NCI-H524 treated with DMSO at 0.1 percent for 48 hours (cell line): ENCODE data around the gene ACACA.
"Not testable (repeated sequence)": the region's sequence is repeated elsewhere in the genome, so short reads cannot be mapped to it uniquely, and the experiment has no call there.

ENCODE experiments used
- DNase-seq: peaks from one replicate; lab custom pipeline; 2025; lab: John Stamatoyannopoulos, UW

Gene ACACA

DNA sequence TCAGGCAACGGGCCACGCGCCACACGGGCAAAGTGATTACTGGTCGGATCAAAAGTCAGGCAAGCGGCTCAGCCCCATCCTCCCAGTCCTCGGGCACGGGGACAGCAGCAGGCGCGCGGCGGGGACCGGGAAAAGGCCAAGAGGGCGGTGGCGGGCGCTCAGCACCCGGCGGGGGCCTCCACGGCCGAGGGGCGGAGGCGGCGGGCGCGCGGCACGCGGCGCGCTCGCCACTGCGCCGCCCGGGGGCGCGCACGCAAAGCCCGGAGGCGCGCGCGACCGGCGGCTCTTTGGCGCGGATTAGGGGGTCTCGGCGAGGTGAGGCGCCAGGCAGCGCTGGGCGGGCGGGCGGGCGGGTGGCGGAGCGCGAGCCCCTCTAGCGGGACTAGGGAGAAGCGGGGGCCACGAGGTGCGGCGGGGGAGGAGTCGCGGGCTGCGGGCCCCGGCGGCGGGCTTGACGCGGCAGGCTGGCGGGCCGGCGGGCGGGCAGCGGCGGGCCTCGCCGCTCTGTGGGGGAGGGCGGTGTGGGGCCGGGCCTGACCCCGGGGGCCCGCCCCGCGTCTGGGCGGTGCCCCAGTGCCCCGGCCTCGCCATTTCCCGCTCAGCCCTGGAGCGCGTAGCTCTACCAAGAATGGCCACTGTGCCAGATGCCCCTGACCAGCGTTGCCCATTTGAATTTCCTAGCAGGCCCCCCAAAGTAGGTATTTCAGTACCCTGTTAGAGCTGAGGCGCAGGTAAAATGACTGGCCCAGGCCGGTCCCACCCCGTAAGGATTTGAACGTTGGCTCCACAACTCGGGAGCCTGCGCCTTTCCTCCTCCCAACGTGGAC lies at the start of gene ACACA, which contains the start of gene TADA2A:
Gene ACACA (minus strand): TSS at position 202 of the 827 bp plus-strand sequence. CDS start 537 bp downstream, outside the sequence.
Gene TADA2A (plus strand): TSS at position 252 of the 827 bp plus-strand sequence. CDS start 4,480 bp downstream, outside the sequence.
- DNase-seq: no peak

DNA sequence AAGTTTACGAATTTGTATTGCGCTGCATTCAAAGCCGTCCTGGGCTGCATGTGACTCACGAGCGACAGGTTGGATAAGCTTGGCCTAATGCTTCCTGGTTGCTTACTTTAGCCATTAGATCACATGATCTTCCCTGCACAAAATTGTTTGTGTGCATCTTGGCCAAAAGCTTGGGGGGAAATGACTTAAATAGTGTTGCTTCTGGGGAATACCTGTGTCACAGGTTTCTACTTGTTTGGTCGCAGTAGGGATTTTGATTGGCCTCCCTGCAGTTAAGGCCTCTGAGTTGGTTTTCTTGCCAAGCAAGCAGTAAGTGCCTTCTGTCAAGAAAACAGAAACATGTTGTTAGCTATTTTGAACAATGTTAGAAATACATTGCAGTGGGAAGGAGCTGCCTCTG lies 43.5 kb upstream of the ACACA start:
- no peak for DNase-seq

DNA sequence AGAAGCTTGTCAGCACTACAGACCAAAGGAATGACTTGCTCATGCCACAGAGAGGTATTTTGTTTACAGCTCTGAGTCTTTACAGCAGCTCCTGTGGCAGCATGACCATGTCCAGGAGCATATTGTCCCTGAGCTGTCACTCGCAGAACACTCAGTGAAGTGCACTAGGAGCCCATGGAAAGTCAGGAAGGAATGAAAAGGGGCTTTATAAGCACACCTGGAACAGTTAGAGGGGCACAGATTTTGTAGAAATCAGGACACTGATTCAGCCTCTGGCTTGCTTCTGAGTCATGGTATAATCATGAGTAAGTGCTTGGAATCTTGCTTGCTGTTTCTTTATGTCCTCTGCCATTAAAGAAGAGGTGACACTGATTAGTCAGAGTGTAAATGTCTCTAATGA lies 41.0 kb upstream of the ACACA start:
- no peak for DNase-seq

GRCh38 chr17:37446027-37446426 lies 39.4 kb upstream of the ACACA start:
- no peak for DNase-seq

DNA sequence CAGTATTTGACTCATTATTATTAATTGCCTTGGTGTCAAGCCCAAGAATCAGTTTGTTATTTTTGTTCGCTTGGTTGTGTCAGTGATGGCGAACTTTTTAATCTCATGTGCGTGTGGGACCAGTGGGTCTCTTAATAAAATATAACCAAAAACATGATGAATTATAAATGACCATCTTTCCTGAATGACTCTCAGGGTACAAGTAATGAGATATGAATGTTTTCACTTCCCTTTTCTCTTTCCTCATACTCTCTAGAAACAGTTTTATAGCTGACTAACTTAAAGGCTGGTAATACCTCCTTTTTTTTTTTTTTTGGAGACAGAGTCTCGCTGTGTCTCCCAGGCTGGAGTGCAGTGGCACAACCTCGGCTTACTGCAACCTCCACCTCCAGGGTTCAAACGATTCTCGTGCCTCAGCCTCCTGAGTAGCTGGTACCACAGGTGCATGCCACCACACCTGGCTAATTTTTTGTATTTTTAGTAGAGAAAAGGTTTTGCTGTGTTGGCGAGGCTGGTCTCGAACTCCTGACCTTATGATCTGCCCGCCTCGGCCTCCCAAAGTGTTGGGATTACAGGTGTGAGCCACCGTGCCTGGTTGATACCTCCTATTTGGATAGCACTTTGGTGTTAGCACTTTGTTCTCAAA lies 34.9 kb upstream of the ACACA start:
- not testable (repeated sequence) for DNase-seq

DNA sequence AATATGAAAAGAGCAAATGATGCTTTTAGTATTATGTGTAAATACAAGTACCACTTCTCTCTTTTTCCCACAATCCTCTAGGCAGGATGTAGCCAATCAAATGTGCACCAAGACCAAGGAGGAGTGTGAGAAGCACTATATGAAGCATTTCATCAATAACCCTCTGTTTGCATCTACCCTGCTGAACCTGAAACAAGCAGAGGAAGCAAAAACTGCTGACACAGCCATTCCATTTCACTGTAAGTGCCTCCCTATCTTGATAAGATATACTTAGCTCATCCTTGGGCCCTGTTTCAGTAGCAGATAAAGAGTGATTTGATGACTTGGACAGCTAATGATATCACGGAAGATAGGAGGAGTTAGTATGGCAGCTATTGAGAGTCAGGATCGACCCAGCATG lies 33.8 kb upstream of the ACACA start:
- no peak for DNase-seq

- no peak for DNase-seq
These were observed 31.5 kb upstream of the ACACA start for GRCh38 chr17:37438141-37438540.

- DNase-seq: no peak
These were observed 26.0 kb upstream of the ACACA start for GRCh38 chr17:37432671-37433070.

- DNase-seq: no peak
These were observed 23.5 kb upstream of the ACACA start for GRCh38 chr17:37430051-37430627.

- no peak for DNase-seq
These were observed 22.8 kb upstream of the ACACA start for GRCh38 chr17:37429453-37429852.

DNA sequence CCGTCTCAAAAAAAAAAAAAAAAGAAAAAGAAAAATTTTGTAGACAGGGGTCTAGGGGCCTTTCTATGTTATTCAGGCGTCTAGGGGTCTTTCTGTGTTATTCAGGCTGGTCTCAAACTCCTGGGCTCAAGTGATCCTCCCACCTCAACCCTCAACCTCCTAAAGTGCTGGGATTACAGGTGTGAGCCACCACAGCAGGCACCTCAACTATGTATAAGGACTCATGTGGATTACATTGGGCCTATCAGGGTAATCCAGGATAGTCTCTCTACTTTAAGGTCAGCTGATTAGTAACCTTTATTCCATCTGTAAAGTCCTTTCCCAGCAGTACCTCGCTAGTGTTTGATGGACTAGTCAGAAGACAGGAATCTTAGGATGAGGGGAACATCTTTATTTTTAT lies 22.4 kb upstream of the ACACA start:
- DNase-seq: no peak

DNA sequence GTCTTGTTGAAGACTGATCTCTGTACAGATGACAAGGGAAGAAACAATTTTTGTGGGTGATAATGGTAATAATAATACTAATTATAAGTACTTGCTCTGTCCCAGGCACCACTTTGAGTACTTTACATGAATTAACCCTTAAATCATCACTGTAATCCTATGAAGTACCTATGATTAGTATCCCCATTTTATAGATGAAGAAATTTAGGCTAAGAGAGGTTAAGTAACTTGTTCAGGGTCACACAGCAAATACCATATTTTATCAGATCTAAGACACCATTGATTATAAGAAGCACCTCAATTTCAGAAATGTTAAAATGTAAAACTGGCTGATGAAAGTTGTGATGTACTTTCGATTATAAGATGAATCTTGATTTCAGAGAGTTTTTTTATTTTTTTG lies 18.6 kb upstream of the ACACA start:
- no peak for DNase-seq

- DNase-seq: no peak
These were observed 16.5 kb upstream of the ACACA start for GRCh38 chr17:37422971-37423625.

DNA sequence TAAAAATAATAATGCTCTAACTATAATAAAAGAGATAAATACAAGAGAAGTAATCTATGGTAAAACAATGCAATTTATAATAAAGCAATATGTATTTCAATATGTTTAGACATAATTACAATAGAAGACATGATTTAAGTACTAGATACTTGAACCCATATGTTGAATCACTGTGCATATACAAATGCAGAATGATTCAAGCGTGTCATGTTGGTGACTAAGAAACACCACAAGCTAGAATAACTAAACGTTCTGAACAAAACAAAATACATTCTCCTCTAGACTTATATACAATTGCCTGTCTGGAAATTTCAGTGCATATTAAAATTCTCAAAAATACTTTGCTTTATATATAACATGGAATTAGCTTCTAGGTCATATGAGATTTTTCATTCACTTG lies 11.2 kb upstream of the ACACA start:
- no peak for DNase-seq

- DNase-seq: no peak
These were observed 7.4 kb upstream of the ACACA start for GRCh38 chr17:37413875-37414519.

DNA sequence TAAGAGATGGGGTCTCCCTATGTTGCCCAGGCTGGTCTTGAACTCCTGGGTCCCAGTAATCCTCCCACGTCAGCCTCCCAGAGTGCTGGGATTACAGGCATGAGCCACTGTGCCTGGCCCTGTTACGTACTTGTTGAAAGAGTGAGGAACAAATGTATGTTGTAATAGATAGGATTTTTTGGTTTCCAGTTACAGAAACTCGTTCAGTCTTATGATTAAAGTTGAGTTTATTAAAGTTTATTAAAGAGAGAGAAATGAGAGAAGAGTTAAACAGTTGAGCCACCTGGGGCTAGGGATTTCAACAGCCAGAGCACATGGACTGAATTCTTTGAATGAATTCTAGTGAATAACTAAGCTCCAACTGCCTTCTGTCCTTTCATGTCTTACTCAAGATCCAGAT lies 3.7 kb upstream of the ACACA start:
- DNase-seq: no peak

- DNase-seq: not testable (repeated sequence)
These were observed 1.5 kb upstream of the ACACA start for GRCh38 chr17:37408145-37408479.

GRCh38 chr17:37405955-37406634 lies 541 bp downstream of the ACACA start:
- no peak for DNase-seq

GRCh38 chr17:37405522-37405921 lies 1.1 kb downstream of the ACACA start:
- not testable (repeated sequence) for DNase-seq

GRCh38 chr17:37400505-37400904 lies 6.1 kb downstream of the ACACA start:
- DNase-seq: no peak

DNA sequence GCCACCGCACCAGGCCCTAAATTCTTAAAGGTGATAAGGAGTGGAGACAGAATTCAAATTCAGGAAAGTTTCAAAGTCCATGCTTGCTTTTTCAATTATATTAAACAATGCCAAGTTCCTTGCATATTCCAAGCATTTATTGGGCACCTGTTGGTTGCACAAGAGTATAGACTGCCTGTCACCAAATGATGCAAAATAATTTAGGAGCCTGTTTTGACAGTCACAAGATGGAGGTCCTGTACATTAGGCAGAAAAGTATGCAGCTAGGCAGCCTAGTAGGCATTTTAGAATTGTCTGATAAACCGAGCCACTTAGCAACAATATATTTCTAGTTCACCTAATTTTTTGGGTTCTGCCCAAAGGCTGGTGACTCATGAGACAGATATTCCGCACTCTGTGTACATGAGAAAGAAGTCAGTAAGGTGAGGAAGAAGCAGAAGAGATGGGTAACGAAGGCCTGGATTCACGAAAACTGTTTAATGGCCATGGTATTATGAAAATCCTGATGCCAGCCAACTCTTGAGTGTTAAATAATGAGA lies 7.3 kb downstream of the ACACA start:
- no peak for DNase-seq
